PFSK-1 (cell line): ENCODE results near the gene TRPT1.

ENCODE experiments used
- FOXP2 ChIP-seq: optimal IDR thresholded peaks from 2 replicates; pipeline ENCODE3; 2011; ENCODE audit warnings: borderline replicate concordance, control low read depth, inconsistent platforms; ENCODE audit not compliant: insufficient read depth; ENCODE audit errors: extremely low read length, extremely low read depth
- POLR2AphosphoS5 ChIP-seq: IDR thresholded peaks from 2 replicates; pipeline ENCODE4 v1.6.1; 2012; ENCODE audit warnings: low read depth, mild to moderate bottlenecking, control low read depth, low read length, moderate library complexity
- SIN3A ChIP-seq: IDR thresholded peaks from 2 replicates; pipeline ENCODE4 v1.6.1; 2012; ENCODE audit warnings: mild to moderate bottlenecking, low read length, moderate library complexity, borderline replicate concordance; ENCODE audit not compliant: insufficient read depth
- TAF1 ChIP-seq: IDR thresholded peaks from 2 replicates; pipeline ENCODE4 v1.6.1; 2012; ENCODE audit warnings: low read length, control low read depth, borderline replicate concordance; ENCODE audit not compliant: insufficient read depth
- TF ChIP-seq, protein P1 (sequence below), 2 experiments: IDR thresholded peaks; 2 replicates each; pipeline versions ENCODE4 v1.6.1 to v1.8.0; 2011 to 2012; ENCODE audit warnings: low read depth in 2 of 2, low read length in 2 of 2, control low read depth in 1 of 2, inconsistent platforms in 1 of 2, mild to moderate bottlenecking in 1 of 2, moderate library complexity in 1 of 2; ENCODE audit not compliant: insufficient read depth in 1 of 2

DNA sequence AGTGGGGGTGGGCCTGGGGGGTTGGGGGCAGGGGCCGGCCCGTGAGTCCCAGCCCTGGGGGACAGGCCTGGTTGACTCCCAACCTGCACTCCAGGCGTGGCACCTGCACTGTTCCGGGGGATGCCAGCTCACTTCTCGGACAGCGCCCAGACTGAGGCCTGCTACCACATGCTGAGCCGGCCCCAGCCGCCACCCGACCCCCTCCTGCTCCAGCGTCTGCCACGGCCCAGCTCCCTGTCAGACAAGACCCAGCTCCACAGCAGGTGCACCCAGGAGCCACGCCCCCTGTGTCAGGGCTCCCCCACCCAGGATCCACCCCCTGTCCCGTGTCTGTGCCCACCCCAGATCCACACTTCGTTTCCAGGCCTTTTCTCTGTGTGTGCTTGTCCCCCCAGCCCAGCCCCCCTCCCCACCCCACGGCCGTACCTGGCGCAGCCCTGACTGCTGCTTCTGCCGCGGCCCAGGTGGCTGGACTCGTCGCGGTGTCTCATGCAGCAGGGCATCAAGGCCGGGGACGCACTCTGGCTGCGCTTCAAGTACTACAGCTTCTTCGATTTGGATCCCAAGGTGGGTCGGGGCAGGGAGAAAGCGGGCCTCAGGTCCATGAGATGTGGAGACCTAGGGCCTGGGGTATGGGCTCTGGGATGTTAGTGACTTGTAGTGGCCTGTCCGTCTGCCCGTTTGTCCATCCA, 14.7 kb downstream of the TRPT1 start:
- TF ChIP-seq TAF1 (no peak), POLR2AphosphoS5 (no peak), SIN3A (no peak), FOXP2 (no peak)
- TF ChIP-seq, protein P1, sequence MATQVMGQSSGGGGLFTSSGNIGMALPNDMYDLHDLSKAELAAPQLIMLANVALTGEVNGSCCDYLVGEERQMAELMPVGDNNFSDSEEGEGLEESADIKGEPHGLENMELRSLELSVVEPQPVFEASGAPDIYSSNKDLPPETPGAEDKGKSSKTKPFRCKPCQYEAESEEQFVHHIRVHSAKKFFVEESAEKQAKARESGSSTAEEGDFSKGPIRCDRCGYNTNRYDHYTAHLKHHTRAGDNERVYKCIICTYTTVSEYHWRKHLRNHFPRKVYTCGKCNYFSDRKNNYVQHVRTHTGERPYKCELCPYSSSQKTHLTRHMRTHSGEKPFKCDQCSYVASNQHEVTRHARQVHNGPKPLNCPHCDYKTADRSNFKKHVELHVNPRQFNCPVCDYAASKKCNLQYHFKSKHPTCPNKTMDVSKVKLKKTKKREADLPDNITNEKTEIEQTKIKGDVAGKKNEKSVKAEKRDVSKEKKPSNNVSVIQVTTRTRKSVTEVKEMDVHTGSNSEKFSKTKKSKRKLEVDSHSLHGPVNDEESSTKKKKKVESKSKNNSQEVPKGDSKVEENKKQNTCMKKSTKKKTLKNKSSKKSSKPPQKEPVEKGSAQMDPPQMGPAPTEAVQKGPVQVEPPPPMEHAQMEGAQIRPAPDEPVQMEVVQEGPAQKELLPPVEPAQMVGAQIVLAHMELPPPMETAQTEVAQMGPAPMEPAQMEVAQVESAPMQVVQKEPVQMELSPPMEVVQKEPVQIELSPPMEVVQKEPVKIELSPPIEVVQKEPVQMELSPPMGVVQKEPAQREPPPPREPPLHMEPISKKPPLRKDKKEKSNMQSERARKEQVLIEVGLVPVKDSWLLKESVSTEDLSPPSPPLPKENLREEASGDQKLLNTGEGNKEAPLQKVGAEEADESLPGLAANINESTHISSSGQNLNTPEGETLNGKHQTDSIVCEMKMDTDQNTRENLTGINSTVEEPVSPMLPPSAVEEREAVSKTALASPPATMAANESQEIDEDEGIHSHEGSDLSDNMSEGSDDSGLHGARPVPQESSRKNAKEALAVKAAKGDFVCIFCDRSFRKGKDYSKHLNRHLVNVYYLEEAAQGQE (IDR thresholded peaks at IDR 0.05; ENCODE audit: insufficient read depth in 1 of 2, low read depth in 2 of 2, low read length in 2 of 2): no peak
